ENCODE results near the gene DNAH17. TPM values are rescaled to one million over a fixed set of nuclear protein-coding genes. Genes with fewer than 3 reads are reported as not detected.

DNAH17 gene
- total and polyA plus RNA-seq, 2 donors (not counting 3 experiments of a cell fraction or from before 2014, with no cell fraction given) = not detected

- ChIA-PET CTCF (no interaction called here), POLR2A (no interaction called here)
- FAIRE-seq (no peak), DNase-seq (ENCODE audit: low read depth, low spot score) (no peak)
- TF ChIP-seq CTCF (IDR thresholded peaks at IDR 0.05; ENCODE audit: extremely low read depth in 1 of 2, insufficient read depth in 1 of 2, low read depth in 1 of 2, low read length in 2 of 2) (no peak), MAX (IDR thresholded peaks at IDR 0.05; ENCODE audit: insufficient read depth, insufficient read length) (no peak), FOS (IDR thresholded peaks at IDR 0.05; ENCODE audit: borderline replicate concordance, insufficient read depth, low read length) (no peak), JUN (IDR thresholded peaks at IDR 0.05; ENCODE audit: borderline replicate concordance, insufficient read depth, insufficient read length, low read depth) (no peak), POLR2A (IDR thresholded peaks at IDR 0.05; ENCODE audit: low read depth, low read length) (no peak), GATA2 (IDR thresholded peaks at IDR 0.05; ENCODE audit: insufficient read depth, insufficient read length, low read depth, low read length) (no peak), MYC (IDR thresholded peaks at IDR 0.05; ENCODE audit: low read depth, low read length) (no peak)
- intact Hi-C loops (cut with micrococcal nuclease) (no loop called here), dilution Hi-C loops (cut with MboI; ENCODE audit: extremely low pct_ligation_motif_present, low sequenced_read_pairs) (no loop called here)
- BruUV-seq (replicated peaks) = no TSS peak
- H3K4me3 ChIP-seq (replicated peaks in 1 of 3; ENCODE audit: insufficient read depth in 1 of 3, low read depth in 1 of 3, low read length in 3 of 3) = no peak overlapping the region
- no peaks in the 10 kb centered on the region for H3K27me3 ChIP-seq (ENCODE audit: control insufficient read depth in 2 of 2, insufficient read depth in 2 of 2, low read length in 2 of 2)
- no peaks in the 10 kb centered on the region for H4K20me1 ChIP-seq (replicated peaks; ENCODE audit: control insufficient read depth, extremely low read depth, insufficient read depth, low read length)
- H3K4me2 ChIP-seq (ENCODE audit: insufficient read depth, low read length) = no peak overlapping the region
- H3K9me1 ChIP-seq (replicated peaks; ENCODE audit: control insufficient read depth, extremely low read depth, insufficient read depth, low read length) = no peaks in the 10 kb centered on the region
- no peaks in the 10 kb centered on the region for H3K79me2 ChIP-seq (ENCODE audit: control insufficient read depth, insufficient read depth, low read length)
- H3K4me1 ChIP-seq (ENCODE audit: control insufficient read depth, extremely low read depth, insufficient read depth, low read length) = peaks cover 4% of the 10 kb centered on the region
- H3K9me3 ChIP-seq (replicated peaks; ENCODE audit: control insufficient read depth, insufficient read depth, low read length) = no peaks in the 10 kb centered on the region
- H3K9ac ChIP-seq (replicated peaks; ENCODE audit: extremely low read depth, insufficient read depth, low read length) = no peak overlapping the region
- H3K27ac ChIP-seq (ENCODE audit: insufficient read depth, low read depth, low read length) = no peak overlapping the region
- no peak overlapping the region for H2AFZ ChIP-seq (ENCODE audit: low read depth, low read length)
- no peaks in the 10 kb centered on the region for H3K36me3 ChIP-seq (ENCODE audit: control insufficient read depth in 2 of 2, extremely low read depth in 1 of 2, insufficient read depth in 2 of 2, low read length in 2 of 2)
Observed at GRCh38 chr17:78438694-78439325, 138.4 kb downstream of the DNAH17 start.

All from endothelial cell of umbilical vein (primary cell).